HG03139 (cell line): ENCODE measurements around the gene MAT2A.
"Not testable (repeated sequence)": the region's sequence is repeated elsewhere in the genome, so short reads cannot be mapped to it uniquely, and the experiment has no call there.

Experiments
- ATAC-seq: cut with Tn5 transposase; IDR thresholded peaks from one replicate; pipeline ENCODE4 v1.9.1; 2021; ENCODE audit not compliant: unreplicated experiment

The MAT2A gene

DNA sequence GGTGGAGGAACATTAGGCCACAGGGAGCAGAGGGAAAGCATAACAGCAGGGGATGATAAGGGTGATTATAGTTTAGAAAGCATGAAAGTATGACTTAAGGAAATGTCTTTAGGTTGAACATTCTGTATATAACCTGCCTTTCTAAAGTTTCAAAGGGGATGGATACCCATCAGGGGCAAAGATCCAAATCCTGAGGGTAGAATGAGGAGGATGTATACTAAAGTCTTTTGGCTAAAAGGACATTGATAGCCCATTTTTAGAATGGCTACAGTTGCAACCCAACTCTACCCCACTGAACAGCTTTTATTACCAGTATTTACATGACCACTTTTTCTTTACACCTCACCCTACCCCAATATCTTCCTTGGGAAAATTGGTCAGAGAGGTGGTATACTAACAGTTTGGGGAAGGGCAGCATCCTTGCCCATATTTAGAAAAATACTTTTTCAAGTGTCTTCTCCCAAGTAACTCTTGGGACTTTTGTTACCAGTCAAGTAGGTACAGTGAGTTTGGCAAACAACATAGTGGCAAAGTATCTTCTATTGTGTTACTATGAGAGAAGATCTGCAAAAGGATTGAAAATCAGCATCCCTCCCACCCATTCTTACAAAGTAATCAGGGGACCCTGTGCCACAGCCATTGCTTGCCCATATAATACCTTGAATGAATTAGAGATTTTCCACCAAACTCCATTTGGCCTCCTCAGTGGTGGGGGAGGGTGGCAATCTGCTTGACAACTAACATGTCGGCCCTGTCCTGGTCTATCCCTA, 8.3 kb downstream of the MAT2A start:
- no peak for ATAC-seq

DNA sequence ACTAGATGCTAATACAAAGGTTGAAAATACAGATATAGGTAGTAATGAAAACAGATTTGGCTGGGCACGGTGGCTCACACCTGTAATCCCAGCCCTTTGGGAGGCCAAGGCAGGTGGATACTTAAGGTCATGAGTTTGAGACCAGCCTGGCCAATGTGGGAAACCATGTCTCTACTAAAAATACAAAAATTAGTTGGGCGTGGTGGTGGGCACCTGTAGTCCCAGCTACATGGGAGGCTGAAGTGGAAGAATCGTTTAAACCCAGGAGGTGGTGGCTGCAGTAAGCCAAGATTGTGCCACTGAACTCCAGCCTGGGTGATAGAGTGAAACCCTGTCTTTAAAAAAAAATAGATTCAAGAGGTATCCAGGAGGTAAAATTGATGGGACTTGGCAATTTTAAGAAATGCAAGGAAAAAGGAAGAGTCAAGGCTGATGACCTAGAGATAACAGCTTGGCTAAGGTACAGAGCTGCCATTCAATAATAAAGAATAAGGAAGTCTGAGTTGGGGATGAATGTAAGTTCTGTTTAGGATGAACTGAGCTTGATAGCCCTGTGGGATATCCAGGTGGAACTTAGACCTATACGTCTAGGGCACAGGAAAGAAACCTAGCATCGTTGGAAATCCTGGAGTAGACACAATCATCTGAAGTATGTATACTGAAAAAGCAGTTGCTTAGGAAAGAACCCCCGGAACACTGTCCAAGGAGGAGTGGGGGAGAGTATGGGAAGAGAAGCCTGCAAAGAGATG, 9.1 kb downstream of the MAT2A start:
- no peak for ATAC-seq

DNA sequence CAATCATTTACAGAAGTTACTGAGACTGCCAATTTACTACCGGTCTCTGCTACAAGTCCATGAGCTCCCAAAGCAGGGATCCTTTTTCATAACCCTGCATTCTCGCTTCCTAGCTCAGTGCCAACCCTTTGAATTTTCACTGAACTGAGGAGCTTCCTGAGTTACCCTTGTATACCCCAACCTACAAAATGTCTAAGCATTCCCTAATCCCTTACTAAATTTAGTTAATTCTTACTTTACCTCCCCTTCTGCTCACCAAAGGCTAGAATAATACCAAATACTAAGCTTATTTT, 9.6 kb downstream of the MAT2A start:
- no peak for ATAC-seq

DNA sequence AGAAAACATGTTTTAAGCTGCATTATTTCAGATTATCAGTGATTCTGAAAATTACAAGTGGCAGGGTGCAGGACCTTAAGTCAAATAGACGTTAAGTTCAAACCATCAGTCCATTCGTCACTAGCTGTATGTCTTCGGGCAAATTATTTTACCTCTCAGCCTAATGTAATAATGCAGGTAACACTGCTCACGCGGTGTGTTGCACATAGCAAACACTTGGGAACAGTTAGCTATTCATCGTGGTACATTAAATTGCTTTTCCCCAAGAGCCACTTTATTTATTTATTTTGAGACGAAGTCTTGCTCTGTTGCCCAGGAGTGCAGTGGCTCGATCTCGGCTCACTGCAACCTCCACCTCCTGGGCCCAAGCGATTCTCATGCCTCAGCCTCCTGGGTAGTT, 10.1 kb downstream of the MAT2A start:
- ATAC-seq: no peak

DNA sequence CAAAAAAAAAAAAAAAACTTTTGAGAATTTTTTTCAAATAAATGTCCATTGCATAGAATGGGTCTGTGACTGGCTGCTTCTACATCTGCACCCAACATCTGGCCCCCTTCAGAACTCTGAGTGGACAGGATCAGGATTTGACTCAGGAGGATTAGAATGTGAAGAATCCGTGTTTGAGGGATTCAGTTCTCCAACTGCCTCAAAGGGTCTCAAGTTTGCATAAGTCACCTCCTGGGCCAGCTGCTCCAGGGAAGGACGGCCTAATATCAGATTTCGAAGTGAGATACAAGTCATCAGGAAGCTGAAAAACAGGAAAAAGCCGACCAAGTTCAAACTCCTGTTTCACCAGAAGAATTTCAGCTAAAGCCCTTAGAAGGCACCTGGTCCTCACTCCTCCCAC, 10.9 kb downstream of the MAT2A start:
- ATAC-seq: no peak

DNA sequence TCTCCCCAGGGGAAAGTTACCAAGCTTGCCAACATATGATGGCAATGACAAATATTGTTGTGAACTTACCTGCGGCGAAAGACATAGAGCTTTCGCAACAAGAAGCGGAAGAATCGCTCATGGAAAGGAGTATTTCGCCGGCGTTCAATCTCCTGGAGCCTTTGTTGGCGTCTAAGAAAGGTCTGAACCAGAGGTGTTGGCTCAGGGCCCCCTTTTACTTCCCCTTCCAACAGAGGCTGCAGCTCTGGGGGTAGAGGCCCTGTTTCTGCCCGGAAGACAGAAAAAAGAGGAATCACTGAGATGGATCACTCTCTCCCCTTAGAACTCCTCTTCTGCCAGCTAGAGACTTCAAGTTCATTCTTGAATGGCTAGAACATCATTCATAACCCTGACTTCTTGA, 11.5 kb downstream of the MAT2A start:
- no peak for ATAC-seq

DNA sequence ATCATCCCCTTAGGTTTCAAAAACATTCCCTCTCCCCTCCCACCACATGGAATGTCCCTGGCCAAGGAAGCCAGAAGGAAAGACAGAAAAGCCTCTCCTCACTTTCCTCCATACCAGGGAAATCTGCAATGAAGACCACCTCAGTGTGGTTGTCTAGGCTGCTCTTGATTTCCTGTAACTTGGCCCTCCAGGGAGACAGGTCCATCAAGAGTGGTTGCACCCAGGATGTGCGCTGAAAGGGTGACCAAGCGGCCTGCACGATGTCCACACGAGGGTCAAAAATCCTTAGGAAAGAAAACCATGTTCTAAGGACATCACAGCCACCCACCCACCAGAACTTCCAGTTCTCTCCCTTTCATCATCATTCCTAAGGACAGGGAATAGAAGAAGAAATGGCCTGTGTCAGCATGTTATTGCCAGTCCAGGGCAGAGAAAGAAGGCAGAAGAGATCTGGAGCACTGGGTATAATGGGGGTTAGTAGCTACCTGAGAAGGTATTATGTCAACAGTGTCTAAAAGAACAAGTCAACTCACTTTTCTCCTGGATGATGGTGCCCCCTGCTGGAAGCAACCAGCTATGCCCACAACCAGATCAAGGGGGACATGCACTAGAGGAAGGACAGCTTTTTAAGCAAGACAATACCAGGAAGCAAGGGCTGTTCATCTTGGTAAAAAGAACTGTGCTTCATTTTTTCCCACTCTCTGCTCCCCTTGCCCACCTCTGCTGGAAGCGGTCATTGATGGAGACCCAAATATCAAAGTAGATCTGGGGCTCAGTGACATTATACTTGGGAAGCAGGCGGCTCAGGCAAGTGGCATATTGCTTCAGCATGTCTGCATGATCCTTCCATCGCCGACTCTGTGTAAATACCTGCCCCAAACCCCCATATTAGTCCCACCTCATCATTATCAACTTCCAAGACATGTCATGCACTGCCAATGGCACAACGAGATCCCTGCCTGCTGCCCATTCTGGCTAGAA, 13.0 kb downstream of the MAT2A start:
- ATAC-seq: peak; percentile 72

DNA sequence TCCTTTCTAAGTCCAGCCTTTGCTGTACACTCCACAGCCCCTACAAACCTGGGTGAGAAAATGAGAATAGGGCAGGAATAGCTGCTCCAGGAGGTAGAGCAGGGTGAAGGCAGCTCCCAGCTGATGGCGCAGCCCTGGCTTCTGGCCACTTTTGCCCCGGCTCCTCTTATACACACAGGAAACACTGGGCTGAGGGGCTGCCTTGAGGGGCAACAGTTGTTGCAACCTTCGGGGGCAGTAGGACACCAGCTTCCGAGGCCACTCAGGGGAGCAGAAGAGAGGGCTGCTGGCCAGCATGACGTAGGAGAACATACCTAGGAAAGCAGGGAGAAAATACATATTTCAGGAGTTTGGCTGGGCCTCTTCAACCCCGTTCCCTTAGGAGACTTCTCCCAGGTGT, 14.2 kb downstream of the MAT2A start:
- ATAC-seq: no peak

DNA sequence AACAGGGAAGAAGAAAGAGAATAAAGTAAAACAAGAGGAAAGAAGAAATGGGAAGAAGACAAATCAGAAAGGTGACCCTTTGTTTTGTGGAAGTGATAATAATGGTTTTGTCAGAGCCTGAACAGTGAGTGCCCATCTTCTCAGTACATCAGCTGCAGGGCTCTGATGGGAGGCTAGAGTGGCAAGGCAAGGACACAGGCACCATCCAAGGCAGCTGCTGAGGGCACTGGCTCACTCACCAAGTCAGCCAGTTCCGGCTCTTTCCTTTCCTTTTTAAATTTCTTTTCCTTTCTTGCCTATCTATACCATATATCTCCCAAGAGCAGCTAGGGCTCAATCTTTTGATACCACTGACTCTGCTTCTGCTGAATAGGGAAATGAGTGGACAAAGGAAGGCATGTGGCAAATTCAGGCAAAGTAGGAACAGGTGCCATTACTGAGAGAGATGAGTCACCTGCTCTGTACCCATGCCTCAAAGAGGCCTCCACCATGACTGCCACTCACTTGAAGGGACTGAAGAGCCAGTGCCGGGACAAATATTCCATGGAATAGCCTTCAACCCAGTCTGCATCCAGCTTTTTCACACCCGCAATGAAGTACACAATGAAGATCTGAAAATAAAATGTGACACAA, 16.1 kb downstream of the MAT2A start:
- no peak for ATAC-seq

DNA sequence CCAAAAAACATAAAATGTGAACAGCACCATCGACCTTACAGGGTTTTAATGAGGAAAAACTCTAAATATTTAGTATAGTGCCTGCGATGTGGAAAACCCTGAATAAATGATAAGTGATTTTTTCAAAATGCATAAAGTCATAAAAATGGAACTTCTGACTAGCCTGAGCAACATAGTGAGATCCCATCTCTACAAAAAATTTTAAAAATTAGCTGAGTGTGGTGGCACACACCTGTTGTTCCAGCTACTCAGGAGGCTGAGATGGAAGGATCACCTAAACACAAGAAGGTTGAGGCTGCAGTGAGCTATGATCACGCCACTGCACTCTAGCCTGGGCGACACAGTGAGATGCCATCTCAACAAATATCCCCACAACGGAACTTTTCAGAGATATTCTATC, 18.2 kb downstream of the MAT2A start:
- ATAC-seq: no peak

DNA sequence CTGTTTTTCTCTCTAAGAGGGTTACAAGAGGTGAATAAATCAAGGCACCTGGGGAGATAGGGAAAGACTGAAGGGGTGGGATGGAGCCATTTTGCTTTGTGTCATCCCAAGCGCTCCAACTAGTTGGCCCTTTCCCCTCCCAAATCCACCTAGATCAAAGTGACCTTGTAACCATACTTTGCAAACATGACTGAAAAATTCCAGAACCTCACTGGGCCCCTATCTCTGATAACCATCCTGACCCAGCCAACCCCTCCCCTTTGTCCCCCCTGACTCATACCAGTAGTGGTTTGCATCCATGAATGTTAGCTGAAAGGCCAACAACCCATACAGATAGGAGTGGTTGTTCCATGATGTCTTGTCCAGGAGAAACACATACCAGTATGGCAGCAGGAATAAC, 19.2 kb downstream of the MAT2A start:
- no peak for ATAC-seq

DNA sequence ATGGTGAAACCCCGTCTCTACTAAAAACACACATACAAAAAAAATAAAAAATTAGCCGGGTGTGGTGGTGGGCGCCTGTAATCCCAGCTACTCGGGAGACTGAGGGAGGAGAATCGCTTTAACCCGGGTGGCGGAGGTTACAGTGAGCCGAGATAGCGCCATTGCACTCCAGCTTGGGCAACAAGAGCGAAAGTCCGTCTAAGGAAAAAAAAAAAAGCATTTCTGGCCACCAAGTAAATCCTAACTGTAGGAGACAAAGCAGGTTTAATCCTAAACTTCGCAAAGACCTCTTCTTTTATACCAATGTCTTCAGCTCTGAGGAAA, 21.4 kb downstream of the MAT2A start:
- not testable (repeated sequence) for ATAC-seq

DNA sequence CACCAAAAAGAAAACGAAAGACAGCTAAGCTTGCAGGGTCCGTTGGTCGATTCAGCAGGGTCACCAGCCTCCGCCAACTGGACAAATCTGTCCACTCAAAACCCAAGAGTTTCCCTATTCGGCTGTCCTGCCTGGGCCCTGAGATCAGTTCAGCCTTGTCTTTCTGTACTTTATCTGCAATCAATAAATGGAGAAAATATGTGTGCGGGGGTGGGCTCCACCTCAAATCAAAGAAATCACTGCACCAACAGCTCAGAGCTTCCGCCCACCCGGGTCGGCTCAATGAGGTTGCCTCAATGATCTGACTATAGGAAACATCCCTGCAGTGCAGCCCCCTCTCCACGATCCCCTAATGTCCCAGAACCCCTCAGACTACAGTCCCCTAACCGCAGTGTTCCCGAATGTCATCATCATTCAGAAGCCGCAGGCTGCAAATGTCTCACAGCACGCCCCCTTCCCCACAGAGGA, 21.9 kb downstream of the MAT2A start:
- ATAC-seq: no peak

DNA sequence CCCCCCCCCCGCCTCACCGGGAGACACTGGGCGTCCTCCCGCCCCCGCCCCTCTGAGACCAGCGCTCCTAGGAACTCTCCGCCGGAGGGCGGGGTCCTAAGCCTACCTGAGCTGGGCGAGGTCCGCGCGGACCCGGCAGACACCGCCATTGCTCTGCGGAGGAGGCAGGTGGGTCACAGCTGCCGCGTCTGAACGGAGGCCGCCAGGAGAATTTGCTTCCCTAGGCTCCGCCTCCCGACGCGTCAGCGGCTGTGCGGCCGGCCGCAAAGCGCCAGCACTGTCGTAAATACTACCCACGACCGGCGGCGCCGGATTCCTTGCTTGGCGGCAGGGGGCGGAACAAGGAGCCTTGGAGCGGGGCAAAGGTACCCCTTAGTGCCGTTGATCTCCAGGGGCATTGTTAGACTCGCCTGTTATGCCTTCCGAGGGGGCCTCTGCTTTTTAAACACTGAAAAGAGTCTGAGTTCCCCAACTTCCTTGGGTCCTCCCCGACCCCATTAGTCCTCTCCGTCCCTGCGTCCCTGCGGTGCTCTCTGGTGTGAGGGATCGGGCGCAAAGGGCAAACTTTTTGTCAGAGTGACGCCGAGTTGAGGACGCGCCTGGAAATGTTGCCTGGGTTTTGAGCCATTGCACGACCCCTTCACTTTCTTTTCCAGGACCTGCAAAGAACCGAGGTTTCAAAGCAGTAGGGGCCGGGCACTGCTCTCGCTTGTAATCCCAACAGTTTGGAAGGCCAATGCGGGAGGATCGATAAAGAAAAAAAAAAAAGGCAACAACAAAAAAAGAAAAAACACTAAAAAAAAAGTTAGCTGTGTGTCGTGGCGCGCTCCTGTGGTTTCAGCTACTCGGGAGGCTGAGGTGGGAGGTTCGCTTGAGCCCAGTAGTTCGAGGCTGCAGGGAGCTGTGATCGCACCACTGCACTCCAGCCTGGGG, 22.6 kb downstream of the MAT2A start, which contains the start of gene GGCX:
Gene GGCX (minus strand): TSS at position 214 of the 933 bp plus-strand sequence. CDS start 65 bp downstream, at position 149.
- peak; percentile 89 for ATAC-seq

DNA sequence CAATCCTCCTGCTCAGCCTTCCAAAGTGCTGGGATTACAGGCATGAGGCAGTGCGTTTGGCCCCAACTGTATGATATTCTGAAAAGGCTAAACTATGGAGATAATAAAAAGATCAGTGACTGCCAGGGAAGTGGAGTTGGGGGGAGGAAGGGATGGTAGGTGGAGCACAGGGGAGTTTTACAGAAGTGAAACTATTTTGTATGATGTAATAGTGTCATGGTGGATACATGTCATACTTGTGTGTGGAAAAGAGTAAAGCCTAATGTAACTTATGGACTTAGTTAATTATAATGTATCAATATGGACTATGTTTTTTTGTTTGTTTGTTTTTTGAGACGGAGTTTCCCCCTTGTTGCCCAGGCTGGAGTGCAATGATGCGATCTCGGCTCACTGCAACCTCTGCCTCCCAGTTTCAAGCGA, 25.2 kb downstream of the MAT2A start:
- ATAC-seq: no peak

DNA sequence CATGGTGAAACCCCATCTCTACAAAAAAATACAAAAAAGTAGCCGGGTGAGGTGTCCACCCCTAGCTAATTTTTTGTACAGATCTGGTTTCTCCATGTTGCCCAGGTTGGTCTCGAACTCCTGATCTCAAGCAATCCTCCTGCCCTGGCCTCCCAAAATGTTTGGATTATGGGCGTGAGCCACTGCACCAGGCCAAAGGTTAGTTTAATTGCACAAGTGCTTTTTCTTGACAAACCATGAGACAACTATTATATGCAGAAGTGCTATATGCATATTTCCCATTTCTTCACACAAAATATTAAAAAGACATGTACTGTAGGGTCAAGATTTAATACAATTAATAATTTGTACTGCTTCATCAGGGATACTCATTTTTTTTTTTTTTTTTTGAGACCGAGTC, 27.3 kb downstream of the MAT2A start:
- ATAC-seq: no peak

DNA sequence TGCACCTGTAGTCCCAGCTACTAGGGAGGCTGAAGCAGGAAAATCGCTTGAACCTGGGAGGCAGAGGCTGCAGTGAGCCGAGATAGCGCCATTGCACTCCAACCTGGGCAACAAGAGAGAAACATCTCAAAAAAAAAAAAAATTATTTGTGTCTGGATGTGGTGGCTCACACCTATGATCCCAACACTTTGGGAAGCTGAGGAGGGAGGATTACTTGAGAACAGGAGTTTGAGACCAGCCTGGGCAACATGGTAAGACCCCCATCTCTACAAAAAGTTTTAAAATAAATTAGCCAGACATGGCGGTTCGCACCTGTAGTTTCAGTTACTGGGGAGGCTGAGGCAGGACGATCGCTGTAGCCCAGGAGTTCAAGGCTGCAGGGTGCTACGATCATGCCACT, 36.8 kb downstream of the MAT2A start:
- no peak for ATAC-seq

DNA sequence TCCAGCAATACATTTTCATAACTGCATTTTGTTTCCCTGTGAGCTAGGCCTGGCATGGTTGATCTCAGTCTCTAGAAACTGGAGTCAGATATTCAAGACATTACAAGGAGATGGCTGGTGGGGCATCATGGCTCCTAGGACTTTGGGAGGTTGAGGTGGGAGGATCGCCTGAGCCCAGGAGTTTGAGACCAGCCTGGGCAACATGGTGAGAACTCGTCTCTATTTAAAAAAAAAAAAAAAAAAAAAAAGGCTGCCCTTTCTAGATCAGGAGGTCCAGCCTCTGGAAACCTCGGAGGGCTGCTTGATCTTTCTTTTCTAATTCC, 38.1 kb downstream of the MAT2A start:
- ATAC-seq: no peak

DNA sequence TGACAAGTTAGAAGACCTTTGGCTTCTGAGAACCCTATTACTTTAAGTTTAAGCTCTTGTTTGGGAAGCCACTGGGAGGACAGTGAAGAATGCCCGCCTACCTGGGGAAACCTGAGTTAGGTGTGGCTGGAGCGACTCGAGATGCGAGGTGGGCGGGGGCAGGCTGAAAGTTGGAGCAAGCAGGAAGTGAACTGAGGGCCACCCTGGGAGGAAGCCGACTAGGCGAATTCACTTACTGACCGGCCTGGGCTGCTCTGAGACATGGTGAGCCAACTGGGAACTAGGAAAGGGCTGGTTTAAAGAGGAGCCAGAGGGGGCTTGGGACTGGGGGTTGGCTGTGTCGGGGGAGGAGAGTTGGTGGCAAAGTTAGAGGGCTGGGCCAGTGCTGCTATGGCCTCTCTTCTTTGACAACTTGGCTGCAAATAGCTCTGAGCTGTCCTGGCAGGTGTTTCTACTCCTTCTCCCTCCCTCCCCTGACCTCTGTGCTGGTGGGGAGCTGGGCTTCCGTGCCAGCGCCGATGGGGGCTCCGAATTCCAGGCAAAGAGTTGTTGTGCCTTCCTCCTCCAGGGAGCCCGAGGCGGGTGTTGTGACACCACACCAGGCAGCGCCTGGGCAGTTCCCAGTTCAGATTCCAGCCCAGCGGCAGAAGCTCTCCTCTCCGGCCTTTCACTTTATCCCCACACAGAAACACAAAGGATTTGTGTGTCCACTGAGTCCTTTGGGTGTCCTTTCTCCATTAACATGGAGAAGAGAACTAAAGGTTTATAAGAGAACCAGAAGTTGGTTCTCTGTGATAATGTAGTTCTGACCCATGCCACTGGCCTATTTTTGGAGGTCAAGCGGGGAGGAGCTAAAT, 38.6 kb downstream of the MAT2A start, which contains the start of gene VAMP8:
Gene VAMP8 (plus strand): TSS at position 201 of the 857 bp plus-strand sequence. CDS start 61 bp downstream, at position 262.
- ATAC-seq: no peak
